Activated CD4-positive, alpha-beta T cell treated with anti-CD3 and anti-CD28 coated beads, Interleukin-2, amount 10 ng/mL, durations not matched to agents 7 days and 5 days (primary cell): ENCODE measurements around the gene RSPH10B2. TPM values are rescaled to one million over a fixed set of nuclear protein-coding genes. Genes with fewer than 3 reads are reported as not detected.
"Not testable (repeated sequence)": the region's sequence is repeated elsewhere in the genome, so short reads cannot be mapped to it uniquely, and the experiment has no call there.

Experiments
- CTCF ChIA-PET: fragments of 350-600 bp; sonication (Branson Sonifier 250); formaldehyde crosslinking; loops from one replicate; lab custom pipeline; 2021; ENCODE audit warnings: antibody characterized with exemption; lab: Charles Lee
- POLR2A ChIA-PET: fragments of 350-600 bp; sonication (Branson Sonifier 250); formaldehyde crosslinking; loops from one replicate; lab custom pipeline; 2021; ENCODE audit warnings: antibody characterized with exemption; lab: Charles Lee
- DNase-seq: peaks from one replicate; pipeline ENCODE4 v3.0.0-alpha.2; 2020
- H3K27ac Mint-ChIP-seq: one replicate; pipeline ENCODE4 v1.8.0; 2021; ENCODE audit warnings: mild to moderate bottlenecking, moderate library complexity, mixed read lengths
- H3K27me3 Mint-ChIP-seq: one replicate; pipeline ENCODE4 v1.8.0; 2021; ENCODE audit warnings: mixed read lengths
- H3K36me3 Mint-ChIP-seq: one replicate; pipeline ENCODE4 v1.8.0; 2021; ENCODE audit warnings: low read depth, mixed read lengths
- H3K4me1 Mint-ChIP-seq: one replicate; pipeline ENCODE4 v1.8.0; 2021; ENCODE audit warnings: mixed read lengths
- H3K4me3 Mint-ChIP-seq: one replicate; pipeline ENCODE4 v1.8.0; 2021; ENCODE audit warnings: mild to moderate bottlenecking, moderate library complexity, mixed read lengths
- H3K9me3 Mint-ChIP-seq: one replicate; pipeline ENCODE4 v1.8.0; 2021; ENCODE audit warnings: mixed read lengths
- total RNA-seq, 2 experiments: library from RNA; stranded (reverse); gene quantifications; one replicate each; pipeline ENCODE4 v1.2.3, GENCODE V29; 2021

Gene RSPH10B2
- total RNA-seq, 2 experiments from 2014 or later = 0.22 to 0.31 TPM

DNA sequence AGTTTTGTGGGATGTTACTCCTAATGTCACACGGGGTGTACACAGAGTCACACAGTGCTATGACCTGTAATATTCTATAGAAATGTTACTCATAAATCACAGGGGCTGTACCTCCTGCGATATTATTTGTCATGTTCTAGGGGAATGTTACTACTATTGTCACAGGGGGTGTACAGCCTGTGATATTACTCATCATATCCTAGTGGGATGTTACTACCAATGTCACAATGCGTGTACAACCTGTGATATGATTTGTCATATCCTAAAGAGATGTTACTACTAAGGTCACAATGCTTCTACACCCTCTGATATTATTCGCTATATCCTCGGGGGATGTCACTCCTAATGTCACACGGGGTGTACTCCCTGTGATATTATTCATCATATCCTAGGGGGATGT is 79.7 kb downstream of the RSPH10B2 start:
- H3K4me1 Mint-ChIP-seq = no peaks in the 10 kb centered on the region
- H3K27me3 Mint-ChIP-seq = peaks cover 10% of the 10 kb centered on the region
- no peak for DNase-seq
- H3K9me3 Mint-ChIP-seq = no peaks in the 10 kb centered on the region
- H3K36me3 Mint-ChIP-seq = no peaks in the 10 kb centered on the region
- no peak overlapping the region for H3K27ac Mint-ChIP-seq
- POLR2A ChIA-PET = no interaction called here
- CTCF ChIA-PET = no interaction called here
- H3K4me3 Mint-ChIP-seq = no peak overlapping the region

GRCh38 chr7:6835521-6835920 is 81.6 kb downstream of the RSPH10B2 start:
- POLR2A ChIA-PET, DNase-seq, H3K27ac Mint-ChIP-seq, H3K4me1 Mint-ChIP-seq, CTCF ChIA-PET, H3K27me3 Mint-ChIP-seq, H3K9me3 Mint-ChIP-seq, H3K4me3 Mint-ChIP-seq, H3K36me3 Mint-ChIP-seq: not testable (repeated sequence)

GRCh38 chr7:6837081-6837480 is 83.2 kb downstream of the RSPH10B2 start:
- CTCF ChIA-PET = interaction anchor here (0.7 kb wide), 1 partner anchor 323 kb away, joined by 3 read pairs; no protein-coding TSS in a partner anchor
- H3K27me3 Mint-ChIP-seq, POLR2A ChIA-PET, H3K36me3 Mint-ChIP-seq, H3K9me3 Mint-ChIP-seq, DNase-seq, H3K4me3 Mint-ChIP-seq, H3K27ac Mint-ChIP-seq, H3K4me1 Mint-ChIP-seq: not testable (repeated sequence)

DNA sequence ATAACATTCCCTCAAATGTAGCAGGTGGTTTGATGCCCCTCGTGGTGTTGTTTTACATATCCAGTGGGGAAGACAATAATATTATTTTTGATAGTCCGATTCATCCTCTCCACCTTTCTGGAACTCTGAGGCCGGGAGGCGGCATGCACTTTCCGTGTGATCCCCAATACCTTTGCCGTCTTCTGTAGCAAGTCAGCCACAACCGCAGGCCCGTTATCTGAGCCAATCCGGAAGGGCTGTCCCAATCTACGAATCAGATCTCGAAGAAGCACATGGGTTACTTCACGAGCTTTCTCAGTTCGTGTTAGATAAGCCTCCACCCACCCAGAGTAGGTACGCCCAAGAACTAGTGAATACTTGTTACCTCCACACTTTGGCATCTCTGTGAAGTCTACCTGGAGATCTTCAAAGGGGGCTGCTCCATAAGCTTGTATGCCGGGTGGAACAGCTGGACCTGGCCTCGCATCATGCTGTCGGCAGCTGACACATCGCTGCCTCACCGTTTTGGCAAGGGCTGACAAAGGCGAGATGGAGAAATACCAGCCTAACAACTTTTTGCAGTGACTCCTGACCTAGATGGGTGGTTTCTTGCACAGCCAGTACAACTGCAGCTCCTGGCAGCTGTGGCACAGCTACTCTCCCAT is 88.5 kb downstream of the RSPH10B2 start:
- H3K9me3 Mint-ChIP-seq, H3K27ac Mint-ChIP-seq, H3K27me3 Mint-ChIP-seq, POLR2A ChIA-PET, CTCF ChIA-PET, H3K4me3 Mint-ChIP-seq, DNase-seq, H3K4me1 Mint-ChIP-seq, H3K36me3 Mint-ChIP-seq: not testable (repeated sequence)

DNA sequence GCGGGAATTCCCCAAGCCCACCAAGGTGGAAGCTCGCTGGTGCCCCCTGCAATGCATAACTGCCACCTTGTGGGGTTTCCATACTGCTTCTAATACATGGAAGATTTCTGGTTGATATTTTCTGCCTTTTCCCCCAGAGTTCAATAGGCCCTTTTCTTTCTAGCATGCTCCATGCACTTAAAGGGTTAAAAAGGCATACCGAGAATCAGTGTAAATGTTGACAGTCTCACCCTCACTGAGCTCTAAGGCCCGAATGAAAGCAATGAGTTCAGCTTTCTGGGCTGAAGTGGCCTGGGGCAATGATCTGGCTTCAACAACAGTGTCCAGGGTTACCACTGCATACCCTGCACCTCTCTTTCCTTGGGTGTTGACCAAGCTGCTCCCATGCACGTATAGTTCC is 89.2 kb downstream of the RSPH10B2 start:
- H3K36me3 Mint-ChIP-seq, H3K27ac Mint-ChIP-seq, H3K27me3 Mint-ChIP-seq, H3K4me1 Mint-ChIP-seq, H3K4me3 Mint-ChIP-seq, POLR2A ChIA-PET, H3K9me3 Mint-ChIP-seq, CTCF ChIA-PET, DNase-seq: not testable (repeated sequence)

DNA sequence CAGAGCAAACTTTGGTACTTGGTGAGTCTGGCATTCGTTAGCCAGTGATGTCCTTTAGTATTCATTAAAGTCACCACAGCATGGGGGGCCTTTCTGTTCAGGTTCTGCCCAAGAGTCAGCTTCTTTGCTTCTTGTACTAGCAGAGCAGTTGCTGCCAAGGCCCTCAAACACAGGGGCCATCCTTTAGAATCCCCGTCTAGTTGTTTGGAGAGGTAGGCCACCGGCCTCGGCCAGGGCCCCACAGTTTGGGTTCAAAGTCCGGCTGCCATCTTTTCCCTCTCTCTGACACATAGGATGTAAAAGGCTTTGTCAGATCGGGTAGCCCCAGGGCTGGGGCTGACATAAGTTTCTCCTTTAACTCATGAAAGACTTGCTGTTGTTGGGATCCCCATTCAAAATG is 89.8 kb downstream of the RSPH10B2 start:
- POLR2A ChIA-PET, H3K27ac Mint-ChIP-seq, H3K4me1 Mint-ChIP-seq, H3K4me3 Mint-ChIP-seq, H3K27me3 Mint-ChIP-seq, H3K9me3 Mint-ChIP-seq, H3K36me3 Mint-ChIP-seq, CTCF ChIA-PET, DNase-seq: not testable (repeated sequence)

GRCh38 chr7:6845971-6846449 is 92.1 kb downstream of the RSPH10B2 start:
- H3K4me3 Mint-ChIP-seq, H3K27ac Mint-ChIP-seq, H3K9me3 Mint-ChIP-seq, H3K27me3 Mint-ChIP-seq, DNase-seq, POLR2A ChIA-PET, H3K36me3 Mint-ChIP-seq, H3K4me1 Mint-ChIP-seq: not testable (repeated sequence)
- CTCF ChIA-PET = interaction anchor here (0.6 to 0.7 kb wide), 2 partner anchors 11 to 180 kb away, joined by 3 read pairs; no protein-coding TSS in a partner anchor

- POLR2A ChIA-PET, H3K4me1 Mint-ChIP-seq, H3K27me3 Mint-ChIP-seq, H3K4me3 Mint-ChIP-seq, H3K36me3 Mint-ChIP-seq, H3K27ac Mint-ChIP-seq, H3K9me3 Mint-ChIP-seq, CTCF ChIA-PET, DNase-seq: not testable (repeated sequence)
Measured at GRCh38 chr7:6847751-6848150, 93.8 kb downstream of the RSPH10B2 start.

Other genes starting within 250 kb of the RSPH10B2 start
- gene GRID2IP, start 202.6 kb upstream of the RSPH10B2 start, total RNA-seq = under 1 TPM in 1 of 2 experiments, not detected in 1; 0.07 TPM
- gene ZDHHC4, start 176.6 kb upstream of the RSPH10B2 start, total RNA-seq = 10 to 100 TPM; 29.9 to 35.3 TPM
- 10 to 100 TPM; 40.4 to 48.3 TPM for gene INTS15, start 164.1 kb upstream of the RSPH10B2 start, total RNA-seq
- gene ZNF853, start 138.5 kb upstream of the RSPH10B2 start, total RNA-seq = under 1 TPM; 0.30 to 0.33 TPM
- 10 to 100 TPM; 20.2 to 31.5 TPM for gene ZNF316, start 116.8 kb upstream of the RSPH10B2 start, total RNA-seq
- gene ZNF12, start 47.2 kb upstream of the RSPH10B2 start, total RNA-seq = 10 to 100 TPM; 24.9 to 25.7 TPM
- gene CCZ1B, start 72.2 kb downstream of the RSPH10B2 start, total RNA-seq = 10 to 100 TPM; 61.3 to 70.0 TPM